A673 (cell line): ENCODE results near the gene CAPN1. TPM values are rescaled to one million over a fixed set of nuclear protein-coding genes. Genes with fewer than 3 reads are reported as not detected.

Source experiments
- BruUV-seq: library from RNA; stranded (reverse); fragments of 400-500 nt; replicated peaks from 2 replicates; lab custom pipeline; 2021; lab: Mats Ljungman, UMichigan
- CTCF ChIA-PET: fragments of 300-600 bp; sonication (Branson Sonifier 250); formaldehyde crosslinking; loops from one replicate; lab custom pipeline; 2022; ENCODE audit warnings: antibody characterized with exemption; lab: Charles Lee
- POLR2A ChIA-PET: fragments of 300-600 bp; sonication (Branson Sonifier 250); formaldehyde crosslinking; loops from one replicate; lab custom pipeline; 2022; ENCODE audit warnings: antibody characterized with exemption; ENCODE audit not compliant: low non-redundant PET; lab: Charles Lee
- DNase-seq: peaks from one replicate; pipeline ENCODE4 v3.0.0-alpha.2; 2015; ENCODE audit warnings: low spot score
- H3K27ac ChIP-seq: fragments of 200-600 bp; sonication (generic); 2 replicates; pipeline ENCODE4 v1.5.1; 2016; ENCODE audit warnings: mixed run types, low read depth, mild to moderate bottlenecking, mixed read lengths, antibody characterized with exemption, low read length; ENCODE audit not compliant: poor library complexity, severe bottlenecking
- H3K27me3 ChIP-seq: fragments of 200-600 bp; sonication (generic); replicated peaks from 2 replicates; pipeline ENCODE4 v1.6.1; 2017; ENCODE audit warnings: mixed run types, low read depth, mild to moderate bottlenecking, mixed read lengths, antibody characterized with exemption, low read length; ENCODE audit not compliant: insufficient read depth, poor library complexity
- H3K36me3 ChIP-seq: fragments of 200-600 bp; sonication (generic); 2 replicates; pipeline ENCODE4 v1.6.1; 2016; ENCODE audit warnings: mixed run types, mild to moderate bottlenecking, mixed read lengths, antibody characterized with exemption, low read length; ENCODE audit not compliant: insufficient read depth, poor library complexity, severe bottlenecking
- H3K4me1 ChIP-seq: fragments of 200-600 bp; sonication (generic); 2 replicates; pipeline ENCODE4 v1.6.1; 2017; ENCODE audit warnings: mixed run types, mild to moderate bottlenecking, mixed read lengths, antibody characterized with exemption, low read length; ENCODE audit not compliant: insufficient read depth, poor library complexity, severe bottlenecking
- H3K4me3 ChIP-seq: fragments of 200-600 bp; sonication (generic); 2 replicates; pipeline ENCODE4 v1.5.1; 2016; ENCODE audit warnings: low read depth, mixed run types, mild to moderate bottlenecking, mixed read lengths, low read length; ENCODE audit not compliant: poor library complexity, severe bottlenecking
- H3K9me3 ChIP-seq: fragments of 200-600 bp; sonication (generic); 2 replicates; pipeline ENCODE4 v1.6.1; 2016; ENCODE audit warnings: mixed run types, low read depth, mild to moderate bottlenecking, mixed read lengths, antibody characterized with exemption, low read length; ENCODE audit not compliant: poor library complexity, severe bottlenecking
- EZH2 ChIP-seq: fragments of 200-600 bp; sonication (generic); IDR thresholded peaks from 2 replicates; pipeline ENCODE4 v1.6.1; 2017; ENCODE audit warnings: borderline replicate concordance, low read depth, mild to moderate bottlenecking, mixed read lengths, antibody characterized with exemption, low read length; ENCODE audit not compliant: poor library complexity, severe bottlenecking
- intact Hi-C: fragments of 100-400 bp; cut with micrococcal nuclease; formaldehyde crosslinking; loops from one replicate; pipeline ENCODE4 v1.10.0; 2022; ENCODE audit not compliant: unreplicated experiment
- total RNA-seq: library from RNA; stranded (reverse); gene quantifications from 2 replicates; pipeline ENCODE4 v1.2.3, GENCODE V29; 2021
- TF ChIP-seq, protein P1 (sequence below): fragments of 300-800, 200-600 bp; sonication (generic); conservative IDR thresholded peaks from 2 replicates; pipeline ENCODE4 v1.5.1; 2017; ENCODE audit warnings: low read depth, mild to moderate bottlenecking, antibody characterized with exemption, low read length, moderate library complexity, mixed read lengths

CAPN1 gene
- total RNA-seq, 1 experiment from 2014 or later = 79.9 TPM

- Histone ChIP-seq H3K27me3 (no peaks in the 10 kb centered on the region), H3K36me3 (no peaks in the 10 kb centered on the region), H3K4me1 (no peaks in the 10 kb centered on the region), H3K27ac (no peak overlapping the region), H3K9me3 (no peaks in the 10 kb centered on the region), H3K4me3 (no peak overlapping the region)
- no peak for DNase-seq
- POLR2A ChIA-PET = no interaction called here
- CTCF ChIA-PET = no interaction called here
- no TSS peak for BruUV-seq
- TF ChIP-seq EZH2 = no peak
- TF ChIP-seq, protein P1, sequence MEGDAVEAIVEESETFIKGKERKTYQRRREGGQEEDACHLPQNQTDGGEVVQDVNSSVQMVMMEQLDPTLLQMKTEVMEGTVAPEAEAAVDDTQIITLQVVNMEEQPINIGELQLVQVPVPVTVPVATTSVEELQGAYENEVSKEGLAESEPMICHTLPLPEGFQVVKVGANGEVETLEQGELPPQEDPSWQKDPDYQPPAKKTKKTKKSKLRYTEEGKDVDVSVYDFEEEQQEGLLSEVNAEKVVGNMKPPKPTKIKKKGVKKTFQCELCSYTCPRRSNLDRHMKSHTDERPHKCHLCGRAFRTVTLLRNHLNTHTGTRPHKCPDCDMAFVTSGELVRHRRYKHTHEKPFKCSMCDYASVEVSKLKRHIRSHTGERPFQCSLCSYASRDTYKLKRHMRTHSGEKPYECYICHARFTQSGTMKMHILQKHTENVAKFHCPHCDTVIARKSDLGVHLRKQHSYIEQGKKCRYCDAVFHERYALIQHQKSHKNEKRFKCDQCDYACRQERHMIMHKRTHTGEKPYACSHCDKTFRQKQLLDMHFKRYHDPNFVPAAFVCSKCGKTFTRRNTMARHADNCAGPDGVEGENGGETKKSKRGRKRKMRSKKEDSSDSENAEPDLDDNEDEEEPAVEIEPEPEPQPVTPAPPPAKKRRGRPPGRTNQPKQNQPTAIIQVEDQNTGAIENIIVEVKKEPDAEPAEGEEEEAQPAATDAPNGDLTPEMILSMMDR = no peak
- intact Hi-C loops = no loop called here
Measured at GRCh38 chr11:65216830-65217229, 35.1 kb downstream of the CAPN1 start.

GRCh38 chr11:65217441-65218423 lies 36.0 kb downstream of the CAPN1 start:
- Histone ChIP-seq H3K27ac (no peak overlapping the region), H3K27me3 (no peaks in the 10 kb centered on the region), H3K36me3 (no peaks in the 10 kb centered on the region), H3K9me3 (no peaks in the 10 kb centered on the region), H3K4me3 (no peak overlapping the region), H3K4me1 (no peaks in the 10 kb centered on the region)
- TF ChIP-seq EZH2 = no peak
- TF ChIP-seq, protein P1 = no peak
- POLR2A ChIA-PET = no interaction called here
- no TSS peak for BruUV-seq
- intact Hi-C loops = no loop called here
- CTCF ChIA-PET = interaction anchor here (0.7 kb wide), 1 partner anchor 356 kb away, joined by 3 read pairs; no protein-coding TSS in a partner anchor
- no peak for DNase-seq

DNA sequence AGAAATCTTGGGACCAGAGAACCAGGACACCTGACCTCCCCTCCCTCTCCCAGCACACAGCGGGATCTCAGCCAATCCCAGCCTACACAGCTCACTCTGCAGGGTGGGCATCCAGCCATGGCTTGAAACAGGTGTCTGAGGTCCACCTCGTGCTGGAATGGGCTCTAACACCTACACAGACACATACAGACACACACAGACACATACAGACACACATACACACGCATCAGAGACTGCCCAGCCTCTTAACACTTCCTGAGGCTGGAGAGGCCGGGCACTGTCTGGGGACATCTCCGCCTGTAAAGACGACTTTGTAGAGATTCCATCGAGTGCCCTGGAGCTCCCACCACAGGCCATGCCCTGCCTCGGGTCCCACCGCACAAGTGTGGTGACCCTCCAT lies 36.7 kb downstream of the CAPN1 start:
- no peaks in the 10 kb centered on the region for H3K27me3 ChIP-seq
- H3K36me3 ChIP-seq = no peaks in the 10 kb centered on the region
- no peak overlapping the region for H3K27ac ChIP-seq
- H3K4me1 ChIP-seq = no peaks in the 10 kb centered on the region
- DNase-seq = no peak
- no TSS peak for BruUV-seq
- no peak for TF ChIP-seq EZH2
- TF ChIP-seq, protein P1 = no peak
- H3K4me3 ChIP-seq = no peak overlapping the region
- ChIA-PET CTCF (no interaction called here), POLR2A (no interaction called here)
- no peaks in the 10 kb centered on the region for H3K9me3 ChIP-seq
- intact Hi-C loops = no loop called here
